Immature natural killer cell (primary cell): Measurements from ENCODE around the gene HABP4. TPM values are rescaled to one million over a fixed set of nuclear protein-coding genes. Genes with fewer than 3 reads are reported as not detected.

Experiments
- polyA plus RNA-seq, 3 donors: library from polyadenylated mRNA; unstranded; fragments of 300-500 nt; fragmentation: Illumina TruSeq; gene quantifications; one replicate each; pipeline ENCODE4 v1.2.3, GENCODE V29; 2021

Gene HABP4
- polyA plus RNA-seq, 3 donors from 2014 or later, result 3.0 to 5.8 (median 5.2) TPM

Other genes with a start within 250 kb of the HABP4 start
- gene HSD17B3, start 148.0 kb upstream of the HABP4 start, polyA plus RNA-seq, result not detected
- gene SLC35D2, start 66.5 kb upstream of the HABP4 start, polyA plus RNA-seq, result 10 to 100 TPM; 11.6 to 16.0 (median 14.1) TPM
- 1 to 10 TPM in 1 of 3 donors, under 1 TPM in 2; 0.84 to 1.0 (median 0.84) TPM for gene ZNF367, start 31.8 kb upstream of the HABP4 start, polyA plus RNA-seq
- gene CDC14B, start 169.7 kb downstream of the HABP4 start, polyA plus RNA-seq, result 1 to 10 TPM; 2.7 to 4.3 (median 4.1) TPM
- 10 to 100 TPM in 2 of 3 donors, 1 to 10 TPM in 1; 6.3 to 13.2 (median 12.6) TPM for gene PRXL2C, start 205.1 kb downstream of the HABP4 start, polyA plus RNA-seq